GM10248 (cell line): ENCODE results near the gene DCTN3.

ENCODE experiments used
- CTCF ChIA-PET: fragments of 300-600 bp; sonication (Branson Sonifier 250); formaldehyde crosslinking; extraction: SDS; loops from one replicate; lab custom pipeline; 2021; ENCODE audit warnings: antibody characterized with exemption; lab: Yijun Ruan, JAX
- POLR2A ChIA-PET: fragments of 350-650 bp; sonication (Branson Sonifier 250); formaldehyde crosslinking; extraction: SDS; loops from one replicate; lab custom pipeline; 2020; ENCODE audit warnings: antibody characterized with exemption; lab: Yijun Ruan, JAX
- DNase-seq: peaks from one replicate; pipeline ENCODE4 v3.0.0; 2012; ENCODE audit errors: extremely low spot score
- TF ChIP-seq, protein P1 (sequence below): IDR thresholded peaks from 2 replicates; pipeline ENCODE4 v1.5.1; 2012; ENCODE audit warnings: mild to moderate bottlenecking, low read depth; ENCODE audit errors: extremely low read depth, missing control alignments, control extremely low read depth

DCTN3 gene

DNA sequence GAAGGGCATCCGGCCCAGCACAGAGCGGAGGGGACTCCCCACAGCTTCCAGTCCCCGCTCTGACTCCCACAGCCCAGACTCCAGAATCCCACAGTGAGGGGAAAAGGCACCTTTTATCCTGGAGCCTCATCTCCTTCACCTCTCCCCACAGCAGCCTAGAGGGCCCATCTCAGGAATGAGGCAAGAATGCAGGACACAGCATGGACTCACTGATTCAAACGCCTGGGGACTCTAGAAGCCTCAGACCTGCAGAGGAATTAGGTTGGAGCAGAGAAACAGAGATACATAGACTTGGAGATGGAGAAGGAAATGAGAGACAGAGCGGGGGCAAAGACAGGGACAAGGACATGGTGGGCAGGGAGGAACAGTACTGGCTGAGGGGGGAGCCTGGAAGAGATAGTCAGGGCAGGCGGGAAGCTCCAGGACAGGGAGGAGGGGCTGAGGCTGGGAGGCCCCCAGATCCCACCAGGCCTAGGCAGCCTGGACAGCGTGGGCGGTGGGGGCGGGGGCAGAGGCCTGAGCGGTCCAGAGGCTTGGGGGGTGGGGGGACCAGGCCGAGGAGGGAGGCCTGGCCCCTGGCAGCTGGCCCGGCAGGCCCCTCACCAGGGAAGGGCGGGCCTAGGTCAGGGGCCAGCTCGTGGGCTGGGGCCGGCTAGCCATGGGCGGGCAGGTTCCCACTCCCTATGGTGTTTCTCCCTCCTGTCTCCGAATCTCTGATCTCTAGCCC lies 46.5 kb downstream of the DCTN3 start:
- CTCF ChIA-PET, result interaction anchor here (0.9 to 3.7 kb wide), 2 partner anchors 18 to 30 kb away, joined by 3 to 15 read pairs; no protein-coding TSS in a partner anchor
- TF ChIP-seq, protein P1, sequence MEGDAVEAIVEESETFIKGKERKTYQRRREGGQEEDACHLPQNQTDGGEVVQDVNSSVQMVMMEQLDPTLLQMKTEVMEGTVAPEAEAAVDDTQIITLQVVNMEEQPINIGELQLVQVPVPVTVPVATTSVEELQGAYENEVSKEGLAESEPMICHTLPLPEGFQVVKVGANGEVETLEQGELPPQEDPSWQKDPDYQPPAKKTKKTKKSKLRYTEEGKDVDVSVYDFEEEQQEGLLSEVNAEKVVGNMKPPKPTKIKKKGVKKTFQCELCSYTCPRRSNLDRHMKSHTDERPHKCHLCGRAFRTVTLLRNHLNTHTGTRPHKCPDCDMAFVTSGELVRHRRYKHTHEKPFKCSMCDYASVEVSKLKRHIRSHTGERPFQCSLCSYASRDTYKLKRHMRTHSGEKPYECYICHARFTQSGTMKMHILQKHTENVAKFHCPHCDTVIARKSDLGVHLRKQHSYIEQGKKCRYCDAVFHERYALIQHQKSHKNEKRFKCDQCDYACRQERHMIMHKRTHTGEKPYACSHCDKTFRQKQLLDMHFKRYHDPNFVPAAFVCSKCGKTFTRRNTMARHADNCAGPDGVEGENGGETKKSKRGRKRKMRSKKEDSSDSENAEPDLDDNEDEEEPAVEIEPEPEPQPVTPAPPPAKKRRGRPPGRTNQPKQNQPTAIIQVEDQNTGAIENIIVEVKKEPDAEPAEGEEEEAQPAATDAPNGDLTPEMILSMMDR, result no peak
- no peak for DNase-seq
- POLR2A ChIA-PET, result no interaction called here

- CTCF ChIA-PET, result no interaction called here
- no peak for DNase-seq
- TF ChIP-seq, protein P1, result no peak
- POLR2A ChIA-PET, result no interaction called here
Observed at GRCh38 chr9:34572628-34573027, 47.7 kb downstream of the DCTN3 start.

- DNase-seq, result no peak
- CTCF ChIA-PET, result interaction anchor here (2.1 to 2.2 kb wide), 2 partner anchors 10 to 24 kb away, joined by 8 to 9 read pairs; no protein-coding TSS in a partner anchor
- POLR2A ChIA-PET, result no interaction called here
- TF ChIP-seq, protein P1, result no peak
Observed at GRCh38 chr9:34572092-34572491, 48.2 kb downstream of the DCTN3 start.

GRCh38 chr9:34571481-34571810 lies 48.8 kb downstream of the DCTN3 start:
- TF ChIP-seq, protein P1, result no peak
- ChIA-PET POLR2A (no interaction called here), CTCF (interaction anchor here (1.3 to 2.2 kb wide), 4 partner anchors 9 to 32 kb away, joined by 5 to 9 read pairs (median 8); no protein-coding TSS in a partner anchor)
- no peak for DNase-seq

DNA sequence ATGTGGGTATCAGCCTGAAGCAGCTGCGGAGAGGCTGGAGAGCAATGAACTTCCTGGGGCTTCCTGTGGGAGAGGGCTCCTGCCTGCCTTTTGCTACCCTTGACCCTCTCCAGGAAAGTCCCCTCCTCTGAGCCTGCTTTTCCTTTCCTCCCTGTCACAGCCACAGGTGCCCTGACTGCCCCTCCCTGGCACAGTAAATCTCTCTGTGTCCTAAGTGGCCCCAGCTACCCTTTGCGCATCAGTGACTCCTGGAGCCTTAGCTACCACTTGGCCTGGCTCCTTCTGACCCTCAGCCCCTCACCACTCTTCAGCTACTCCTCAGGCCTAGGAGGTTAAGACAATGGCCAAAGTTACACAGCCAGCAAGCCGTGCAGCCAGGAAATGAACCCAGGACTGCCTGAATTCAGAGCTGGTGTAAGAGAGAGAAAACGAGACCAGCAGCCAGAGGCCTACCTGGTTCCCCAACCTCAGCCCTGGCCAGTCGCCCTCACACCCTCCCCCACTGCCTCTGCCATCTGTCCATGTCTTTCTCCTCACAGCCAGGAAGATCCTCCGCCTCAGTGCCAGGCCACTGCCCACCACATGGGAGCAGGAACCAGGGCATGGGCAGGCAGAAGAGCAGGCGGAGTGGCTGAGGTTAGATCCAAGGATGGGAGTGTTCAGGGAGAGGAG lies 49.4 kb downstream of the DCTN3 start:
- ChIA-PET CTCF (interaction anchor here (1.3 to 2.2 kb wide), 4 partner anchors 9 to 32 kb away, joined by 5 to 9 read pairs (median 8); no protein-coding TSS in a partner anchor), POLR2A (no interaction called here)
- DNase-seq, result no peak
- TF ChIP-seq, protein P1, result no peak

DNA sequence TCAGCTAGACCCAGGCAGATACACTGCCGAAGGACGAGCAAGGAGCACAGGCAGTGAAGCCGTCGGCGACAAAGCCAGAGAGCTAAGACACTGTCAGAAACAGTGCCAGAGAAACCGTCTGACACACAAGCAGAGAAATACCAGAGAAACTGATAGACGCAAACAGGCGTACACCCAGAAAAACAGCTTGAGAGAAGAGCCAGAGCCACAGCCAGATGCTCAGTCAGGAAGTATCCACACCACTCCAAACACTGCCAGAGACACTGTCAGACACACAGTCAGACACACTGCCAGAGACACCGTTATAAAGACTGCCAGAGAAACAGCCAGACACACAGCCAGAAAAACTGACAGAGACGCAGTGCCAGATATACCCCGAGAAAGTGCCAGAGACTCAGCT lies 49.9 kb downstream of the DCTN3 start:
- DNase-seq, result no peak
- ChIA-PET POLR2A (no interaction called here), CTCF (interaction anchor here (1.3 to 2.2 kb wide), 4 partner anchors 8 to 33 kb away, joined by 5 to 9 read pairs (median 8); no protein-coding TSS in a partner anchor)
- TF ChIP-seq, protein P1, result no peak
